Stimulated activated CD4-positive, alpha-beta T cell treated with anti-CD3 and anti-CD28 coated beads, Interleukin-15, amount 100 ng/mL, for 1 hour (primary cell): ENCODE results near the gene TMEM72.

Source experiments
- DNase-seq, 2 donors: peaks; one replicate each; pipeline ENCODE4 v3.0.0-alpha.2; 2020; ENCODE audit warnings: low read depth in 1 of 2, low spot score in 1 of 2

Gene TMEM72

GRCh38 chr10:44954042-44954441 is 42.9 kb downstream of the TMEM72 start:
- no peak for DNase-seq

- DNase-seq = no peak
Observed at GRCh38 chr10:44954962-44955361, 43.8 kb downstream of the TMEM72 start.

GRCh38 chr10:44955413-44956070 is 44.4 kb downstream of the TMEM72 start:
- no peak for DNase-seq

- no peak for DNase-seq
Observed at GRCh38 chr10:44956226-44956625, 45.1 kb downstream of the TMEM72 start.

- DNase-seq = no peak
Observed at GRCh38 chr10:44956717-44957706, 45.9 kb downstream of the TMEM72 start.

GRCh38 chr10:44958196-44958897 is 47.2 kb downstream of the TMEM72 start:
- no peak for DNase-seq

GRCh38 chr10:44958898-44959246 is 47.7 kb downstream of the TMEM72 start:
- DNase-seq = no peak

- DNase-seq = peak; percentile 84 to 91
Observed at GRCh38 chr10:44959247-44960087, 48.3 kb downstream of the TMEM72 start, which contains the start of gene RASSF4. RASSF4 (plus strand) TSS chr10:44959802; CDS start chr10:44970203, 10,401 bp downstream.

GRCh38 chr10:44960088-44960460 is 48.9 kb downstream of the TMEM72 start:
- DNase-seq = no peak

GRCh38 chr10:44960482-44961229 is 49.5 kb downstream of the TMEM72 start:
- DNase-seq = no peak

- DNase-seq = no peak
Observed at GRCh38 chr10:44961230-44961571, 50.1 kb downstream of the TMEM72 start.

GRCh38 chr10:44961931-44962750 is 51.0 kb downstream of the TMEM72 start:
- DNase-seq = no peak

GRCh38 chr10:44962870-44963738 is 52.0 kb downstream of the TMEM72 start:
- DNase-seq = no peak

GRCh38 chr10:44963772-44964633 is 52.9 kb downstream of the TMEM72 start:
- DNase-seq = no peak

- DNase-seq = no peak
Observed at GRCh38 chr10:44965104-44965503, 54.0 kb downstream of the TMEM72 start.

GRCh38 chr10:44965651-44966097 is 54.5 kb downstream of the TMEM72 start:
- DNase-seq = no peak

- no peak for DNase-seq
Observed at GRCh38 chr10:44966129-44966815, 55.1 kb downstream of the TMEM72 start.
